ENCODE data around the gene GFOD1.
"Not testable (repeated sequence)": the region's sequence is repeated elsewhere in the genome, so short reads cannot be mapped to it uniquely, and the experiment has no call there.

The GFOD1 gene

GRCh38 chr6:13404892-13405254 lies 82.5 kb downstream of the GFOD1 start:
- DNase-seq (ENCODE audit: low spot score), result no peak

- DNase-seq (ENCODE audit: low spot score), result no peak
Observed at GRCh38 chr6:13404228-13404891, 83.0 kb downstream of the GFOD1 start.

GRCh38 chr6:13402711-13403110 lies 84.7 kb downstream of the GFOD1 start:
- no peak for DNase-seq (ENCODE audit: low spot score)

- DNase-seq (ENCODE audit: low spot score), result no peak
Observed at GRCh38 chr6:13400772-13401171, 86.6 kb downstream of the GFOD1 start.

- no peak for DNase-seq (ENCODE audit: low spot score)
Observed at GRCh38 chr6:13398421-13398994, 88.9 kb downstream of the GFOD1 start.

GRCh38 chr6:13398069-13398381 lies 89.4 kb downstream of the GFOD1 start:
- DNase-seq (ENCODE audit: low spot score), result no peak

- peak; percentile 91 for DNase-seq (ENCODE audit: low spot score)
Observed at GRCh38 chr6:13397359-13398068, 89.9 kb downstream of the GFOD1 start.

- DNase-seq (ENCODE audit: low spot score), result no peak
Observed at GRCh38 chr6:13396241-13396792, 91.1 kb downstream of the GFOD1 start.

GRCh38 chr6:13395272-13396237 lies 91.8 kb downstream of the GFOD1 start:
- peak; percentile 70 for DNase-seq (ENCODE audit: low spot score)

- DNase-seq (ENCODE audit: low spot score), result no peak
Observed at GRCh38 chr6:13392462-13392861, 94.9 kb downstream of the GFOD1 start.

GRCh38 chr6:13391537-13391936 lies 95.9 kb downstream of the GFOD1 start:
- no peak for DNase-seq (ENCODE audit: low spot score)

- no peak for DNase-seq (ENCODE audit: low spot score)
Observed at GRCh38 chr6:13390658-13391057, 96.7 kb downstream of the GFOD1 start.

- DNase-seq (ENCODE audit: low spot score), result not testable (repeated sequence)
Observed at GRCh38 chr6:13389237-13389636, 98.2 kb downstream of the GFOD1 start.

GRCh38 chr6:13388769-13389168 lies 98.6 kb downstream of the GFOD1 start:
- not testable (repeated sequence) for DNase-seq (ENCODE audit: low spot score)

- DNase-seq (ENCODE audit: low spot score), result no peak
Observed at GRCh38 chr6:13384966-13385365, 102.4 kb downstream of the GFOD1 start.

- DNase-seq (ENCODE audit: low spot score), result no peak
Observed at GRCh38 chr6:13384506-13384905, 102.9 kb downstream of the GFOD1 start.

- DNase-seq (ENCODE audit: low spot score), result peak; percentile 48
Observed at GRCh38 chr6:13383328-13384163, 103.9 kb downstream of the GFOD1 start.

- DNase-seq (ENCODE audit: low spot score), result no peak
Observed at GRCh38 chr6:13380761-13381160, 106.6 kb downstream of the GFOD1 start.

- no peak for DNase-seq (ENCODE audit: low spot score)
Observed at GRCh38 chr6:13378669-13379590, 108.5 kb downstream of the GFOD1 start.

All from germinal center (tissue), 1 donor.